HPDE6-E6E7 (cell line): ENCODE data around the gene CDH4.

Source experiments
- DNase-seq: peaks from one replicate; pipeline ENCODE4 v3.0.0; 2011; ENCODE audit warnings: missing footprints; ENCODE audit errors: extremely low spot score

Gene CDH4

DNA sequence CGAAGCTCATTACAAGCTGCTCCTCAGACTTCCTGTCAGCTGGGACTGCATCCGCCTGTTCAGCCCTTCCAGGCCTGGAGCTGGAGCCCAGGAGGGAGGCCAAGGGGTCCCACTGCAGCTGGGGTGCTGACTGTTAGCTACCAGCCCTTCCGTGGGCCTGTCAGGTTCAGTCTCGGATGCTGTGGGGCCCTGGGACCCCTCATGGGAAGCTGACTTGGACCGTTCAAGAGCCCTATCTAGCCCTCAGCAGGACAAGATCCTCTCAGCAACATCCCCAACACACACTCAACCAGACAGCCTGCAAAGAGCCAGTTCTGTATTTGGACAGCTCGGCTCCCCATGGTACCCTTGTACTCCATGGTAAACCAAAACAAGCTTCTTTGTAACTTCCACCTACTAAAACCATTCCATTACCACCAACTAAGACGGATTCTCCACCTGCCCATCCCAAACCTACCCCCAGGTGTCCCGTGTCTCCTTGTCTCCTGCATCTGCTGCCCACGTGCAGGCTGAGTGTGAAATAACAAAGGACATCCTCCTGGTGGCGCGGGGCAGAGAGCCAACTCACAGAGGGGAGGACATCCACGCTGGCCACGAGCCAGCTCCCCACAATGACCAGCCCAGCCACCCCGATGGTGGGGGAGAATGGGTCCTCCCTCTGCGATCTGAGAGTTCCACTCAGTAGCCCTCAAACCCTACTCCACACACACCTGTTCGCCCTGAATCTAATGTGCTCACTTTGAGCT lies 702.4 kb downstream of the CDH4 start:
- no peak for DNase-seq

DNA sequence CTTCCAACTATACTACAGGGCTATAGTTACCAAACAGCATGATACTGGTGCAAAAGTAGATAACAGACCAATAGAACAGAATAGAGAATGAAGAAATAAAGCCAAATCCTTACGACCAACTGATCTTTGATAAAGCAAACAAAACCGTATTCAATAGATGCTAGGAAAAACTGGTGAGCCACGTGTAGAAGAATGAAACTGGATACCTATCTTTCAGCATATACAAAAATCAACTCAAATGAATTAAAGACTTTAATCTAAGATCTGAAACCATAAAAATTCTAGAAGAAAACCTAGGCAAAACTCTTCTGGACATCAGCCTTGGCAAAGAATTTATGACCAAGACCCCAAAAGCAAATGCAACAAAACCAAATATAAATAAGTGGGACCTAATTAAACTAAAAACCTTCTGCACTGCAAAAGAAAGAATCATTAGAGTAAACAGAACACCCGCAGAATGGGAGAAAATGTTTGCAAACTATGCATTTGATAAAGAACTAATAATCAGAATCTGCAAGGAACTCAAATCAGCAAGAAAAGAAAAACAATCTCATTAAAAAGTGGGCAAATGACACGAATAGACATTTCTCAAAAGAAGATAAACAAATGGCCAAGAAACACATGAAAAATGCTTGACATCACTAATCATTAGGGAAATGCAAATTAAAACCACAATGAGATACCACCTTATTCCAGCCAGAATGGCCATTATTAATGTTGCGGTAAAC lies 703.8 kb downstream of the CDH4 start:
- no peak for DNase-seq

DNA sequence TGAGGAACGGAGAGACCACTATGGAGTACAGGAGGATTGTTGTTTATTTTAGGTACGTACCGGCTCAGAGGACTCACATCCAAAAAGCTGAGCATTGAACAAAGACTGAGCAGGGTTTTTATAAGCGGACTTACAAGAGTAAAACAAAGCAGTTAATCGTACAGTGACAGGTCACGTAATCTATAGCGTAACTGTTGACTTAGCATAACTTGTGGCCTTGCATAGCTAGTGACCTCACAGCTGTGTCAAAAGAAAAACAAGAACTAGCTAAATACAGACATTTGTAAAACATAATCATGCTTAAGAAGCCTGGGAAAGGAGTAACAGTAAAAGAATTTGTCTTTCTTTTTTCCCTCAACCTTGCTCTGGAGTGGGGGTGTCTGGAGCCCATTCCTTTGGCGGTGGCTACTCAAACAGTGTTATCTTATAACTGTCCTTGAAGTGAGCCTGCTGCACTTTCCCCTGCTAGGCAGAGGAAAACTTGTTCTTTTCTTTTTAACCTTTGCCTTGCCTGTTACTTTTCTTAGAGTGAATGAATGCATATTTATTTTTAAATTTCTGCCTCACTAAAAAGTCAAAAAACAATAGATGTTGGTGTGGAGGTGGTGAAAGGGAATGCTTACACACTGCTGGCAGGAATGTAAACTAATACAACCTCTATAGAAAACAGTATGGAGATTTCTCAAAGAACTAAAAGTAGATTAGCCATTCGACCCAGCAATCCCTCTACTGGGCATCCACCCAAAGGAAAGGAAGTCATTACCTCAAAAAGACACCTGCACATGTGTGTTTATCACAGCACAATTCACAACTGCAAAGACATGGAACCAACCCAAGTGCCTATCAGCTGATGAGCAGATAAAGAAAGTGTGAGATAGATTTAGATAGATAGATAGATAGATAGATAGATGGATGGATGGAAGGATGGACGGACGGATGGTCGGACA lies 704.6 kb downstream of the CDH4 start:
- no peak for DNase-seq

DNA sequence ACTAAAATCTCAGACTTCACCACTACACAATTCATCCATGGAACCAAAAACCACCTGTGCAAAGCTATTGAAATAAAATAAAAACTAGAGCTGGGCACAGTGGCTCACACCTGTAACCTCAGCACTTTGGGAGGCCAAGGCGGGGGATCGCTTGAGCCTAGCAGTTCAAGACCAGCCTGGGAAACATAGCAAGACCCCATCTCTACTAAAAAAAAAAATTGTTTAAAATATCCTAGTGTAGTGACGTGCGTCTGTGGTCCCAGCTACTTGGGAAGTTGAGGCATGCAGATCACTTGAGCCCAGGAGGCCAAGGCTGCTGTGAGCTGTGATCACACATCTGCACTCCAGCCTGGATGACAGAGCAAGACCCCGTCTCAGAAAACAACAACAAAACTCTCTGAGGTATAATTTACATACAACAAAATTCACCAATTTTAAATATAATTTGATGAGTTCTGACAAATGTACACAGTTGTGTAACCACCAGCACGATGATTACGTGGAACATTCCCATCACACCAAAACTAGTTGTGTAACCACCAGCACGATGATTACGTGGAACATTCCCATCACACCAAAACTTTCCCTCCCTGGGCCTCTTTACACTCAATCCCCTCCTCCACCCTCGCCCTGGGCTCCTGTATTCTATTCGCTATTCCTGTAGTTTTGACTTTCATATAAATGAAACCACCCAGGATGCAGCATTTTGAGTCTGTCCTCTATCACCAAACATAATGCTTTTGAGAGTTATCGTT lies 706.1 kb downstream of the CDH4 start:
- DNase-seq, result no peak

DNA sequence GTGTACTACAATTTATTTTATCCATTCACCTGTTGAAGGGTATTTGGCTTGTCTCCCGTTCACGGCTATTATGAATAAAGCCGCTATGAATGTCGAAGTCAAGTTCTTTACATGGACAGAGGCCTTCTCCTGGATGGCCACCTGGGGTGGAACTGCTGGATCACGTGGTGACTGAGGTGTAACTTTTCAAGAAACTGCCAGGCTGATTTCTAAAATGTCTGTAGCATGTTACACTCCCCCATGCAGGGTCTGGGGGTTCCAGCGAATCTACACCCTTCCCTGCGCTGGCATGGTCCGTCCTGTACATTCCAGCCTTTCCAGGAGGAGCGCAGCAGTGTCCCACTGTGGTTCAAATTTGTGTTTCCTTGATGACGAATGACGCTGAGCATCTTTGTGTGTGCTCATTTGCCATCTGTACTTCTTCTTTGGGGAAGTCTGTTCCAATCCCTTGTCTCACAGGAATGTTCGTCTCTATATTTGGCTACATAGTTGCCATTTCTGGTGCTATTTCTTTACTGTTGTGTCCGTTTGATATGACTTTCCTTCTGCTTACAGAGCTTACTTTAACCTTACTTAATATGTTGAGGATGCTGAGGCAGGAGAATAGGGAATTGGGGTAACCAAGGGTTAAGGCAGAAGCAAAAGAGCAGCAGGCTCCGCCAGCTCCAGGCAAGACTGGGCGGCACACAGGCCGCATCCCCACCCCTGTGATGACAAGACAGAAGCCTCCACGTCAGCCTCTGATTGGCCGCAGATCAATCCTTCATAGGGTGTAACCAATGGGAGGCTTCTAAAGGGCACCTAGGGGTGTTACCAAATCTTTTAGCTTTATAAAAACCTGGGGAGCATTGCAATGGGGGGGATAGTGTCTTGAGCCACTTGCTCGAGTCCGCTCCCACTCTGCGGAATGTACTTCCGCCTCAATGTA lies 707.0 kb downstream of the CDH4 start:
- no peak for DNase-seq

DNA sequence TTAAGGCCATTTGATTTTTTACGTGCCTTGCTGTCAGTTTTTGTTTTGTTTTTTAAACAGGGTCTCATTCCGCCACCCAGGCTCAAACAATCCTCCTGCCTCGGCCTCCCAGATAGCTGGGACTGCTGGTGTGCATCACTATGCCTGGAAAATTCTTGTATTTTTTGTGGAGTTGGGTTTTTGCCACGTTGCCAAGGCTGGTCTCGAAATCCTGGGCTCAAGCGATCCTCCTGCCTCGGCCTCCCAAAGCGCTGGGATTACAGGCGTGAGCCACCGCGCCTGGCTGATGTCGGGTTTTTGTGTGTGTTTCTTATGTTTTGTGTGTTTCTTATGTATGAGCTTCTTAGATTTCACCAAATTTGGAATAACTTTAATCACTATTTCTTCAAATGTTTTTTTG lies 708.8 kb downstream of the CDH4 start:
- no peak for DNase-seq

DNA sequence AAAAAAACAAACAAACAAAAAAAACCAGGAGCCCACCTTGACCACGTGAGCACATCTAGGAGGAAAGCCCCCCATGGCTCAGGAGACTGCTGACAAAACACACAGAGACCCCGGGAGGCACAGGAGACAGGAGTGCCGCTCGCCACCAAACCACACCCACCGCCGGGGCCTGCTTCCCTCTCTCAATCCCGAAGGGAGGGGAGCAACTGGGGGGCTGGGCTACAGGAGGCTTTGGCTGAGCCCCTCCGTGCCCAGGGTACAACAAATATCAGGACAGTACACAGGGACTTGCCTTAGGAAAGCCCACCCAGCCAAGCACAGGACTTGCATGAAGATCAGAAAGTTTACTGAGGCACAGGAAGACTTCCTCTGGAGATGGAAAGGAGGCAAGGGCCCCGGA lies 711.1 kb downstream of the CDH4 start:
- DNase-seq, result no peak

DNA sequence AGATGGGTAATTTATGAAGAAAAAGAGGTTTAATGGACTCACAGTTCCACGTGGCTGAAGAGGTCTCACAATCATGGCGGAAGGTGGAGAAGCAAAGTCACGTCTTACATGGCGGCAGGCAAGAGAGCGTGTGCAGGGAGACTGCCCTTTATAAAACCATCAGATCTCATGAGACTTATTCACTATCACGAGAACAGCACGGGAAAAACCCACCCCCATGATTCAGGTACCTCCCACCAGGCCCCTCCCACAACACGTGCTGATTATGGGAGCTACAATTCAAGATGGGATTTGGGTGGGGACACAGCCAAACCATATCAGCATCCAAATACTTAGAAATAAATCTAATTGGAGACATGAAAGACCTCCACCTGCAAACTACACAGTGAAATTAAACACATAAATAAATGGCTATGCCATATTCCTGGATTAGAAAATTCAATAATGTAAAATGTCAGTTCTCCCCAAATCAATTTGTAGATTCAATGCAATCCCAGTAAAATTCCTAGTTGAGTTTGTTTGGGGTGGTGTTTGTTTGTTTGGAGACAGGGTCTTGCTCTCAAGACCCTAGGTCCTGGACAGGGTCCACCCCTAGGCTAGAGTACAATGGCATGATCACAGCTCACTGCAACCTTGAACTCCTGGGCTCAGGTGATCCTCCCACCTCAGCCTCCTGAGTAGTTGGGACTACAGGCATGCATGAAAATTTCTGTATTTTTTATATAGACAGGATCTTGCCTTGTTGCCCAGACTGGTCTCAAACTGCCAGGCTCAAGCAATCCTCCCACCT lies 712.0 kb downstream of the CDH4 start:
- no peak for DNase-seq

DNA sequence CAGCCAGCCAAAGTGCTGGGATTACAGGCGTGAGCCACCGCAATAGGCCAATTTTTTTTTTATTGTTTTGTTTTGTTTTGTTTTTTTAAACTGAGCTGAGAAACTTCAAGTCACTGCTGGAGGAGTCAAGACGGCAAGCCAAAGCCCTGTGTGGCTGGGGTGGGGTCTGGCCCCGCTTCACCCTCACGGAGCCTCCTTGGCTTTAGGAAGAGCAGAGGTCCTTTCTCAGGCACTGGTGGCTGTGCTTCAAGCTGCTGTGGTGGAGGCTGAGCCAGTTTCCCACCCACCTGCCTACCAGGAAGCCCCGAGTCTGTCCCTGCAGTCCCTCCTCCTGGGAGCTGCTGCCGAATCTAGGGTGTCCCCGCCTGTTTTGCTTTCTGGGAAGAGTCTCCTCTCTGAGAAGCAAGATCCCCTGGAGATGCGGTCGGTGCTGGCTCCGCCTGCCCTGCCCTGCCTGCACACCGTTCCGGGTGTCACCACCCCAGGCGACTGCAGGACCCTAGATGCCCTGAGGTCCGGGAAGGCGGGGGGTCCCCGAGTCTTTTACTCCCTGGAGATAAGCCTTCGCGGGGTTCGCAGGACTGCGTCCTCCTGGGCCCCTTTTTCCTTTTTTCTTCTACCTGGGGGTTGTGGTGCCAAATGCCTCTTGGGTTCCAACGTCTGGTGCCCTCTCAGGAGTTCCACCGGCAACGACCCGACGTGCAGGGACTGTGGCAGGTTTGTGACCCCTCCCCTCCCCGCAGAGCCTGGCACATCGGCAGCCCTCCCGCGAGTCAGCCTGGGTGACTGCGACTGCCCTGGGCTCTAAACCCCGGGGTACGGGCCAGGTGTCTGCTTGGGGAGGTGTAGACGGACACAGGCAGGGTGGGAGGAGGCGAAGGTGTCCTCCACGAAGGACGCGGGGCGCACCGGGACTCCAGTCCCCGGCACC lies 712.9 kb downstream of the CDH4 start:
- DNase-seq, result no peak

DNA sequence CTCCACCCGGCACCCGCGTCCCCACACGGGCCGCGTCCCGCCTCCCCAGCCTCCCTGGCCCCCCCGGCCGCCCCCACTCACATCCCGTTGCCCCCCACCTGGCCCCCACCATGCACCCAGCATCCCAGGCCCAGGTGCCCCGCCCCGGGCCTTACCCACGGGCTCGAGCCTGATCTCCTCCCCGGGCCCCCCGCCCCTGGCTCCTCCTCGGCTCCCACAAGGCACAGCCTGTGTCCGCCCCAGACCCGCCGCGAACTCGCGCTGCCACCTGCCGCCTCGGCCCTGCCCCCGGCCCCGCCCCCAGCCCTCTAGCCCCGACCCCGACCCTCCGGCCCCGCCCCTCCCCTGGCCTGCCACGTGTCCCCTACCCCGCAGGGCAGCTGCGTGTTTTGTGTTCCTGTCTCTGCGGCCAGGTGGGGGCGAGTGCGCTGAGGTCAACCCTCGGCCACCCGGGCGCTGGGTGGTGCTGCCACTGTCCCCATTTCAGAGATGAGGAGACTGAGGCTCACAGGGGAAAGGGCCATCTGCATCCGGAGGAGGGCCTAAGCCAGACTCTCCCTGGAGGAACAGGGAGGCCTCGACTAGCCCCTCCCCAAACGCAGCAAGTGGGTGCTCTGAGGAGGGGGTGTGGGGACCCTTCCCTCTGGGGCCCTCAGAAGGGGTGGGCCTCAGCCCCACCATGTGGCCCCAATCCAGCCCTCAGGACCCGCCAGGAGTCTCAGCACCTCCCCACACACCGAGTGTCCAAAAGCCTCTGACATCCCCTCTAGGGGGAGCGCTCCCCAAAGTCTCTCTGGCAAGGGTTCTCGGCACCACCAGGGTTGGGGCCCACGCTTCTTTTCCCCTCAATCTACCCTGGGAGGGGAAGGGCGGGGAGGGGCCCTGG lies 713.8 kb downstream of the CDH4 start:
- DNase-seq, result no peak

DNA sequence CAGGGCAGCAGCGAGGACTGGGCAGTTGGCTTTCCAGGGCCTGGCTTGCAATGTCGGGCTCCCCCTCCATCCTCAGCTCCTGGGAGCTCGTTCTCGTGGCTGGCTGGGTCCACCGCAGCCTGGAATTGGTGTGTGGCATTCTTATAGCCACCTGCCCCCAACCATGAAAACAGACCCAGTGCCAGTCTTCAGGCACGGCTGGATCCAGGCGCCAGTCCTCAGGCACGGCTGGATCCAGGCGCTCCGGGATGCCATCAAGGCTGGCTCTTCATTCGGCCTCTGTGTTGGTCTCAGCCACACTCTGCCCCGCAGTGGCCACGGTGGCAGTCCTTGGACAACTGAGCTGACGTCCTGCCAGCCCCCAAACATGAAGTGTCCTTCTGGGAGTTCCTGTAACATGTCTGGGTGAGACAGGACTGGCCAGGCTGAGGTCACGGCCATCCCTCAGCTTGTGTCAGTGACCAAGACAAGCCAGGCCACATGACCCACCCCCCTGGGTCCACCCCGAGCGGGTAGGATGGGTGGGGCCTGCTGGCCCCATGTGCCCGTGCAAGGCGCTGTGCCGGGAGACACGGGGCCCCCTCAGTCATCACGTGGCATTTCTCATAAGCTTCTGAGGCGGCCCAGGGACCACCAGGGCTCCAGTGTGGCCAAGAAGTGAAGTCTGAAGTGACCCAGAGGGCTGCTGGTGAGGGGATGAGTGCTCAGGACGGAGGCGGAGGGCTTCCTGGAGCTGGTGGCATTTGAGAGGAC lies 714.6 kb downstream of the CDH4 start:
- DNase-seq, result no peak

DNA sequence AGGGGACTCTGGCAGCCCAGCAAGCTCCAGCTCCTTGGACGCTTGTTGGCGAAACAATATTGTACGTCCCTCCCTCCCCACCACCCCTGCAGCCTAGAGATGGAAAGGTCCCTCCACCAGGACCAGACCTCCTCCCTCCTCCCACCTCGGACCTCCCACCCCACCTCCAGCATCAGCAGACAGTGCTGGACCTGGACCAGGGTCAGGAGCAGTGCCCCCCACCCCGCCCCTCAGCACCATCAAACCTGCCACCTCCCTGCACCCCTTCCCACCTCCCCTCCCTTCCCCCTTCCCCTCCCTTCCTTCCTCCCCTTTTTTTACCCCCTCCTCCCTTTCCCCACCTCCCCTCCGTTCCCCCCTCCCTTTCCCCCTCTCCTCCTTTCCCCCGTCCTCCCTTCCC lies 715.2 kb downstream of the CDH4 start:
- DNase-seq, result no peak

DNA sequence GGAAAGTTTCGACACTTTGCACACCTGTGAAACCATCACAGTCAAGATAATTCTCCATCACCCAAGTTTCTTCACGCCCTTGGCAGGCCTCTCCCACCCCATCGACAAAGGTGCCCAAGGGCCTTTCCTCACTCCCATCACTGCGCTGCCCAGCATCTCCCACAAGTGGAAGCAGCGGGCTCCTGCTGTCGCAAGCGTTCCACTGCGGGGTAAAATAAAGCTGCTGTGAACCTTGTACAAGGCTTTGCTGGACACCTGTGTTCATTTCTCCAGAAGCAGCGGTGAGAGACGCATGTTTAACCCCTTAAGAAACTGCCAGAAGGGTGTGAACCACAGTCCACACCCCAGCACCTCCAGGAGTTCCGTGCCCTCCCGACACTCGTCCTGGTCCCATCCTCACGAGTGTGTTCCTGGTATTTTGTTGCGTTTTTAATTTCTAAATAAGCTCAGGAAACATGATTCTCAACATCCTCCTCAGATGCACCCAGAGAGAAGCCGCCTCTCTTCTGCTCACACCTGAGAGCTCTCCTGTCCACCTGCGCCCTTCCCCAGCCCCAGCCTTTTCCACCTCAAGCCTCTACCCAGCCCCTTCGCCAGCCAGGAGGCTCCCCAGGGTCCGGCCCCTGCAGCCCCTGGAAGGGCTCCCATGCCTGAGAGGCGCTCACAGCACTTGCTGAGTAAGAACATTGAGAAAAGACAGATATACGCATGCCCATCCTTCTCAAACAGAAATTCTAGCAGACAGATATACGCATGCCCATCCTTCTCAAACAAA lies 716.2 kb downstream of the CDH4 start:
- no peak for DNase-seq

DNA sequence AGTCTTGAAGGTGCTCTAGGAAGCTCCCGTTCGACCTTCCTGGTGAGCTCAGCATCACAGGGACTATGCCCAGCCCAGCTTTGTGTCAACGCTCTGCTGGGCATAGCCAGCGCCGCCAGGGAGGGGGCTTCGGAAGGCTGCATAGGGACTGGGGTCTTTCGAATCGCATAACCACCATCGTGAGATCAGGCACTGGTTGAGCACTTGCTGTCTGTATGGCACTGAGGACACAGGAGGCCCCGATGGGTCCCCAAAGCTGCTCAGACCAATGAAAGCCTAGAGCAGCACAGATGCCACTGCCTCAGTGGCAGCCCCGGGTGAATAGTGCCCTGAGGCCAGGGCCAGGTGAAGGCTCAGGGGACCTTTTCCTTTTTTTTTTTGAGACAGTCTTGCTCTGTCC lies 716.9 kb downstream of the CDH4 start:
- no peak for DNase-seq

DNA sequence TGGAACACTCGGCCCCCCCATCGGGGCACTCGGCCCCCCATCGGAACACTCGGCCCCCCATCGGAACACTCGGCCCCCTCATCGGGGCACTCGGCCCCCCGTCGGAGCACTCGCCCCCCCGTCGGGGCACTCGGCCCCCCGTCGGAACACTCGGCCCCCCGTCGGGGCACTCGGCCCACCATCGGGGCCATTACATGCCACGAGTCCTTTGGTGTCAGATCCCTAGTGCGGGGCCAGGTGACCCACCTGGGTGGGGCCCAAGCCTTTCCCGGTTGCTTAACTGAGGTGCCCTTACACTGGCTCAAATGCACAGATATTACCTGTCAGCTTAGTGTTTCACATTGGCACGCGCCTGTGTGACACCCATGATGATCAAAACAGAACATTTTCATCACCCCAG lies 717.7 kb downstream of the CDH4 start:
- no peak for DNase-seq

DNA sequence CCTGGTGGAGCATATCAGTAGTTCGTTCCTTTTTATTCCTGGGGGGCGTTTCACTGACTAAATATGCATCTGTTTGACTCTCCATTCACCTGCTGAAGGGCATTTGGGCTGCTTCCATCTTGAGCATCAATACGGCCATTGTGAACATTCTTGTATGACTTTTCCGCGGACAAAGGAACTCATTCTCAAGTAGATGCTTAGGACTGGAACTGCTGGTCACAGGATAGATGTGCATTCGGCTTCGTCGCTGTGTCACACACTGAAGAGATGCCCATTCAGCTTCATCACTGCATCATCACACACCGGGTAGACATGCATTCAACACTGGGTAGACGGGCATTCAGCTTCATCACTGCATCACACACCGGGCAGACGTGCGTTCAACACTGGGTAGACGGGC lies 718.3 kb downstream of the CDH4 start:
- no peak for DNase-seq
